Muscle layer of duodenum (tissue), 2 donors: ENCODE measurements around the gene PFN1.

ENCODE experiments used
- H3K27ac ChIP-seq: one replicate; pipeline ENCODE4 v1.7.0; 2013; ENCODE audit warnings: mild to moderate bottlenecking, low read length
- H3K27me3 ChIP-seq: one replicate; pipeline ENCODE4 v1.7.0; 2013; ENCODE audit warnings: low read depth, mild to moderate bottlenecking, control low read depth, low read length
- H3K36me3 ChIP-seq, 2 donors: one replicate each; pipeline ENCODE4 v1.7.0; 2013; ENCODE audit warnings: low read length in 2 of 2, control low read depth in 1 of 2, mild to moderate bottlenecking in 1 of 2; ENCODE audit not compliant: insufficient read depth in 2 of 2, control insufficient read depth in 1 of 2
- H3K4me1 ChIP-seq, 2 donors: one replicate each; pipeline ENCODE4 v1.7.0; 2013; ENCODE audit warnings: low read length in 2 of 2, mild to moderate bottlenecking in 2 of 2, control low read depth in 1 of 2, moderate library complexity in 1 of 2; ENCODE audit not compliant: insufficient read depth in 2 of 2, control insufficient read depth in 1 of 2
- H3K4me3 ChIP-seq, 2 donors: one replicate each; pipeline ENCODE4 v1.7.0; 2013; ENCODE audit warnings: low read length in 2 of 2, low read depth in 1 of 2, mild to moderate bottlenecking in 1 of 2
- H3K9me3 ChIP-seq, 2 donors: one replicate each; pipeline ENCODE4 v1.7.0; 2013; ENCODE audit warnings: low read length in 2 of 2, control low read depth in 1 of 2, mild to moderate bottlenecking in 1 of 2; ENCODE audit not compliant: control insufficient read depth in 1 of 2
- donor health status: healthy.

PFN1 gene

DNA sequence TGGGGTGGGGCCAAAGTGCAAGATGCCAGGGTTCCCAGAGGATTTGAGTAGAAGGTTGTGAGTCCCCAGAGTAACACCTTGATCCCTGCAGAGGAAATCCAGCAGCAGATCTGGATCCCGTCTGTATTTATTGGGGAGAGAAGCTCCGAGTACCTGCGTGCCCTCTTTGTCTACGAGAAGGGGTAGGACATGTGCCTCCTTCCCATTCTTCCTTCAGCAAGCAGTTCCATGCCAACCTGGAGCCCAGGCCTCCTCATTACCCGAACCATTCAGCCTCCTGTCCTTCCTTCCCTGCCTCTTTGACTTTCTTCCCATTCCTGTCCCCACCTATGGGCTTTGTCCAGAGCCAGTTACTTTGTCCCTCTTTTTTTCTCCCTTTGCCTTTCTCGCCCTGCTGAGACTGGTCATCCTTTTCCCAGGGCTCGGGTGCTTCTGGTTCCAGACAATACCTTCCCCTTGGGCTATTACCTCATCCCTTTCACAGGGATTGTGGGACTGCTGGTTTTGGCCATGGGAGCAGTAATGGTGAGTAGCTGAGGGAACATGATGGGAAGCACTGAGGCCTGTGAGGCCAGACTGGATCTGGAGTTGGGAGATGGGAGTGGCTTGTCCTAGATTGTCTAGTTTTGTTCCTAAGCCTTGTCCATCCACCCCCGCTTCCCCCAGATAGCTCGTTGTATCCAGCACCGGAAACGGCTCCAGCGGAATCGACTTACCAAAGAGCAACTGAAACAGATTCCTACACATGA is 5.4 kb downstream of the PFN1 start:
- H3K36me3 ChIP-seq: peaks cover 42 to 46% of the 10 kb centered on the region in 2 donors
- H3K27ac ChIP-seq: no peak overlapping the region
- no peaks in the 10 kb centered on the region for H3K27me3 ChIP-seq
- H3K9me3 ChIP-seq: no peaks in the 10 kb centered on the region
- no peak overlapping the region for H3K4me3 ChIP-seq
- peaks cover 37 to 79% of the 10 kb centered on the region in 2 donors for H3K4me1 ChIP-seq

DNA sequence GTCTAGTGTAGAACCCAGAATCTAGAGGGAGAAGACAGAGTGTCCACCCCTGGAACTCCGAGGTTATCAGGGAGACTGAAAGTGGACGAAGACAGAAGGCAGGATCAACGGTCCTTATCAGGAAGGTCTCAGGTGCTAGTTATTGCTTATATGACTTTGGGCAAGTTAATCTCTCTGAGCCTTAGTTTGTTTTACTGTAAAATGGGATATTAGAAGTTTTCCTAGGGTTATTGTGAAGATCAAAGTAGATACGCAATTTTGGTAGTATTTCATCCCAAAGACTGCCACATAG is 7.1 kb downstream of the PFN1 start:
- peaks cover 35 to 77% of the 10 kb centered on the region in 2 donors for H3K4me1 ChIP-seq
- no peaks in the 10 kb centered on the region for H3K9me3 ChIP-seq
- peaks cover 55 to 56% of the 10 kb centered on the region in 2 donors for H3K36me3 ChIP-seq
- peak overlapping the region; percentile 70 to 97 for H3K4me3 ChIP-seq
- H3K27ac ChIP-seq: peak overlapping the region; percentile 98
- no peaks in the 10 kb centered on the region for H3K27me3 ChIP-seq

DNA sequence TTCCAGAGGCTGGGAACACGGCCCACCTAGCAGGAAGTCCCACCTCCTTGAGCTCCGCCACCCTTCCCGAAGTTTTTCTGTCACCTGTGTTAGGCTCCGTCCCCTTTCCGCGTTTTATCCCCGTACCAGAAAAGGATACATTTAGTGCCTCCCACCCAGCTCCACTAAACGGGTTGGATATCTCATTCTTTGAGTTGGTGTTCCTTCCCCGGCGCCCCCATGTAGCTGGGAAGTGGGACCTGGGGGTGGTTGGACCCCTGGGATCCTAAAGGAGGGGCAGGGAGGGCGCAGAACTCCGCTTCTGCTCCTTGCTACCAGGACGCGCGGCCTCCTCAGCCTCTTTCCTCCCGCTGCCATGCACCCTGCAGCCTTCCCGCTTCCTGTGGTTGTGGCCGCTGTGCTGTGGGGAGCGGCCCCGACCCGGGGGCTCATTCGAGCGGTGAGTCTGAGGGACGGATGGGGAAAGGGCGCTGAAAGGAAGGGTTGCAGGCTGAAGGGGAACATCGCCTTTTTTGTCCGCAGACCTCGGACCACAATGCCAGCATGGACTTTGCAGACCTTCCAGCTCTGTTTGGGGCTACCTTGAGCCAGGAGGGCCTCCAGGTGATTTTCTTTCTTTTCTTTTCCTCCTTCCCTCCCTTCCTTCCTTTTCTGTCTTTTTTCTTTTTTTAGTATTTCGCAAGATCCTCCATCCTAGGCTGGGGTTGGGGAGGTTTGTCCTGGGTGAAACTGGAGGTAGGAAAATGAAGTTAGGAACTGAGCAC is 7.6 kb downstream of the PFN1 start:
- peaks cover 52 to 58% of the 10 kb centered on the region in 2 donors for H3K36me3 ChIP-seq
- H3K9me3 ChIP-seq: no peaks in the 10 kb centered on the region
- peaks cover 32 to 72% of the 10 kb centered on the region in 2 donors for H3K4me1 ChIP-seq
- no peaks in the 10 kb centered on the region for H3K27me3 ChIP-seq
- H3K4me3 ChIP-seq: peak overlapping the region; percentile 70 to 97
- peak overlapping the region; percentile 98 for H3K27ac ChIP-seq

DNA sequence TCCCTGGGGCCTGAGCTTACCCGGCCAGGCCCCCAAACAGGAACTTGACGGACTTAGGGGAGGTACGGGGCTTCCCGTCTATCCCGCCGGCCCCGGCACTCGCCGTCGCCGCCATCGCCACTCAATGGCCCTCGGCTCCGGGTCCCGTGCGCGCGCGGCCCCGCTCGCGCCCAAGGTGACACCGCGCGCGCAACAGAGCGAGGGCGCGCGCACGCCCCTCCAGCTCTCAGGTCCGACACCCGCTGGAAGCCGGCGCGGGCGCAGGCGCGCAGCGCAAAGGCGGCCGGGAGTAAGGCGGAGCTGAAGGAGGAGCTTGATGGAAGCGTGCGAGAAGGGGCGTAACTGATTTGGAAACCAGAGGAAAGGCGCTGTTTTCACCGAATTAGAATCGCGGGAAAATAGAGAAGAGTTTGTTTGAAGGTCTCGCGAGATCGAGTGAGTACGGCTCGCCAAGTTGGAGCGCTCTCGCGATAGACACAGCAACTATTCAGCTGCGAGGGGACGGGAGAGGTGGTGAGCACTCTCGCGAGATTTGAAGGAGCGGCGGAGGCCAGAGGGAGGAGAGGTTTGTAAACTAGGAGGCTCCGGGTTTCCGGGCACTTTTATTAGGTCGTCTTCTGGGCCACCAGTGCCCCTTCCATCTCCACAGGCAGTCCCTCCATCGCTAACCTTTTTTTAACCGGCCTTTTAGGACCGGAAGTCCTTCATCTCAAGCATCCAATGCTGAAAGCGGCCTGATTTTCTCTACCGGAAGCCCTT is 8.4 kb downstream of the PFN1 start, which contains the start of the genes RNF167 and SLC25A11:
RNF167 (plus strand) TSS at position 473 of the 759 bp plus-strand sequence. CDS start 642 bp downstream, outside the sequence.
SLC25A11 (minus strand) TSS at position 251 of the 759 bp plus-strand sequence; CDS start at position 115, 136 bp downstream.
- peaks cover 44 to 53% of the 10 kb centered on the region in 2 donors for H3K36me3 ChIP-seq

DNA sequence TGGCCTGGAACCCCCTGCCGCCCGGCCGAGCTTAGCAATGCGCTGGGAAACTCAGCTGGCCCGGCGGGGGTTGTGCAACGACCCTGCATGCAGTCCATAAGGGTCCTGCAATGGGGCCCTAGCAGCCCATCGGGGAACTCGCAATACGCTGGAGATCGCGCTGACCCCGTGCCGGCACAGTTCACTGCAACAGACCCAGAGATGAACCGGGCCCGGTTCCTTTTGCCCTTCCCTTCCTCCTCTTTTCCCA is 8.9 kb downstream of the PFN1 start:
- no peaks in the 10 kb centered on the region for H3K9me3 ChIP-seq
- peaks cover 20 to 62% of the 10 kb centered on the region in 2 donors for H3K4me1 ChIP-seq
- H3K36me3 ChIP-seq: peaks cover 39 to 48% of the 10 kb centered on the region in 2 donors
- peak overlapping the region; percentile 70 to 97 for H3K4me3 ChIP-seq
- peak overlapping the region; percentile 98 for H3K27ac ChIP-seq
- no peaks in the 10 kb centered on the region for H3K27me3 ChIP-seq

More for the DNA sequence above, 8.4 kb downstream of the PFN1 start, which contains the start of the genes RNF167 and SLC25A11:
- peak within 1 kb of the TSS; percentile 98 for H3K27ac ChIP-seq
- no peaks in the 10 kb centered on the region for H3K27me3 ChIP-seq
- H3K4me3 ChIP-seq: peak within 1 kb of the TSS; percentile 70 to 97
- H3K9me3 ChIP-seq: no peaks in the 10 kb centered on the region
- peaks cover 25 to 64% of the 10 kb centered on the region in 2 donors for H3K4me1 ChIP-seq

DNA sequence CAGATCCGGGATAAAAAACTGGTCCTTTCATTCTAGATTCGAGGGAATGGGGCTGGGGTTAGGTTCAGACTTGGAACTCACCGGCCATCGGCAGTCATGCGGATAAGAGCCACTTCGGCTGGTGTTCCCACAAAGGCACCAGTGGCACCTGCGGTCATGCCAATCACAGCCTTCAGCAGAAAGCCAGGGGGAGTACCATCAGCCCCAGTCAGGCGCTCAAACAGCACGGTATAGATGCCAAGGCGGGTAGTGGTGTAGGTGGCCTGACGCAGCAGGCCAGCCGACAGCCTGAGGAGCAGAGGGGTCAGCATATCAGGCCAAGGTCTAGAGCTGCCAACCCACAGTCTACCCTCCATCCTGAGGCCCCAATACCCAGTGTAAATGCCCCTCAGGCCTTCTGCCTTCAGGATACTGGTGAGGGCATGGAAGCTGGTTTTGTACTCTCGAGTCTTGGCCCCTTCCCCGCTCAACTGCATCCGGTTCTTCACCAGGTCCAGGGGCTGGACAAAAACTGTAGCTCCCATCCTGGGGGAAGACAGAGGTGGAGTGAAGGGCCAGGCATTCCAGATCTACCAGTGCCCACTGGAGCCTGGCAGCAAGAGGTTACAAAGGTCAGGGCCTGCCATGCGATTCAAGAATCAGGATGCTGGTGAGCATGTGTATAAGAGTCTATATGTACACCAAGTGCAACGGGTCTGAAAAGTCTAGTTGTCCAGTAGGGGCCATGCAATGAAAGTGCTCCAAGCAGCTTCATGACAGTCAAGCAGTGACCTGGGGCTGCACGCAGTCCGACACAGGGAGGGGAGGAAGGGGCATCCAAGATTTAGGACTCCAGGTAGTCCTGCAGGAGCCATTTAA is 9.4 kb downstream of the PFN1 start:
- H3K36me3 ChIP-seq: peaks cover 35 to 45% of the 10 kb centered on the region in 2 donors
- H3K4me3 ChIP-seq: peak overlapping the region; percentile 70 to 97
- peak overlapping the region; percentile 98 for H3K27ac ChIP-seq
- peaks cover 16 to 62% of the 10 kb centered on the region in 2 donors for H3K4me1 ChIP-seq
- H3K9me3 ChIP-seq: no peaks in the 10 kb centered on the region
- H3K27me3 ChIP-seq: no peaks in the 10 kb centered on the region

DNA sequence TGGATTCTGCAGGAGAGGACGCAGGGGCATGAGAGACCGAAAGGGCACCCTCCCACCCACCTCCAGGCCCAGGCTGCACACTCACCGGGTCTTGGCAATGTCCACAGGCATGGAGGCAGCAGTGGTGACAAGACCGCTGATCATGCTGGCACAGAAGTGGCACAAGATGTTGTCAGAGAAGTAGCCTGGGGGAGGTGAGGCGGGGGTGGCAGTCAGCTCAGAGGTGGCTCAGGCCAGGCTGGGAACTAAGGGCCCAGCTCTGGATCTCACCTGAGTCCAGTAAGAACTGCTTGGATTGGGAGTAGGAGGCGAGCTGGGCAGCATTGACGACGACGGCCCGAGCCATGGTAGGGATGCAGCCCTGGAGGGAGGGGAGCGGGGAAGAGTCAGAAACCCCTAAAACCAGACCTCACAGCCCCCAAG is 10.2 kb downstream of the PFN1 start:
- H3K4me1 ChIP-seq: peaks cover 16 to 55% of the 10 kb centered on the region in 2 donors
- H3K36me3 ChIP-seq: peaks cover 29 to 38% of the 10 kb centered on the region in 2 donors
- no peak overlapping the region for H3K27ac ChIP-seq
- peak overlapping the region in 1 of 2 donors; percentile 70 for H3K4me3 ChIP-seq
- no peaks in the 10 kb centered on the region for H3K9me3 ChIP-seq
- H3K27me3 ChIP-seq: no peaks in the 10 kb centered on the region

DNA sequence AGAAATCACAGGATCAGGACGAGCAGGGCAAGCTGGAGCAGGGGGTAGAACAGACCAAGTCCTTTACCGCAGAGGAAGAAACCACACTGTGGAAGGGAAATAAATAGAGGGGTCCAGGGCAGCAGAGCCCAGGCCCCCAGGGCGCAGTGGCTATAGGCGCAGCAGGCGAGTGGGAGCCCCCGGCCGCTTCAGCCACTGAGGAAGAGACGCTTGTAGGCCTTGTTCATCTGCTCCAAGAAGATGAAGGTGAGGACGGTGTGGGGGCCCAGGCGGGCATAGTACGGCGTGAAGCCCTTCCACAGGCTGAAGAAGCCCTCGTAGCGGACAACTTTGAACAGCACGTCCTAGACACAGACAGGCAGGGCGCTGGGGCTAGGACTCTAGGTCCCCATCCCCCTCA is 10.8 kb downstream of the PFN1 start:
- no peak overlapping the region for H3K27ac ChIP-seq

DNA sequence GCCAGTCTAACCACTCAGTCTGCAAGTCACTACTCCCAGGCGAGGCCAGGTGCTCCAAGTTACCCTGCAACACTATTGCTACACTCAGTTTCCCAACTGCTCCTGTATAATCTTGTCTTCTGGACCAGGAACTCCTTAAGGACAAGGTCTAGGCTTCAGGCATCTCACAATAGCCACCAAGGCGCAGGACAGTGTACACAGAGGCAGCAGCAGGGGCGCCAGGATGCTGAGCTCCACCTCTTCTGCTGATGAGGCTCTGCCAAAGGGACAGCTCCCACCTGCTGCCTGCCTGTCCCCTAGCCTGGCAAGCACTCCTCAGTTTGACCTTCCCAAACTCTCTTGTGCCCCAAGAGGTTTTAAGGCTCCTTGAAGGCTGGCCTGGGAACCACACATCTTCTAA is 11.9 kb downstream of the PFN1 start:
- Histone ChIP-seq H3K9me3 (no peaks in the 10 kb centered on the region), H3K4me1 (peaks cover 16 to 39% of the 10 kb centered on the region in 2 donors), H3K27me3 (no peaks in the 10 kb centered on the region), H3K4me3 (no peak overlapping the region), H3K36me3 (peaks cover 16 to 27% of the 10 kb centered on the region in 2 donors), H3K27ac (no peak overlapping the region)

More for the DNA sequence above, 10.8 kb downstream of the PFN1 start:
- no peaks in the 10 kb centered on the region for H3K9me3 ChIP-seq
- peaks cover 16 to 50% of the 10 kb centered on the region in 2 donors for H3K4me1 ChIP-seq
- peaks cover 24 to 32% of the 10 kb centered on the region in 2 donors for H3K36me3 ChIP-seq
- H3K27me3 ChIP-seq: no peaks in the 10 kb centered on the region
- H3K4me3 ChIP-seq: no peak overlapping the region

DNA sequence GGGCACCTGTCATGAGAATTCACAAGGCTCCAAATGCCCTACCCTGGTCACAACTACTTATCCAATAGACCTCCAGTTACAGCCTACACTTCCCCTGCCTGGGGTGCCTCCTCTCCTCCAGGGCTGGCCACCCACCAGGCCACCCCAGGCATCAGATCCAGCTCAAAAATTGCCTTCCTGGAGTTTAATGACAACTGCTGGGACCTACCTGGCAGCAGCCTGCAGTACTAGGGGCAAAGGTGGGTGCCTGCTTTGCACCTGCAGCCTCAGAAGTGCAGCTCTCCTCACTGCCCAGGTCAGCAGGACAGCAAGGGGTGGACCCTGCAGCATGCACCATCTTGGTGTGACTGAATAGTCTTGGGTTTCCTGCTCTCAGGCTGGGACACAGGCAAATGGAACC is 12.7 kb downstream of the PFN1 start:
- no peaks in the 10 kb centered on the region for H3K9me3 ChIP-seq
- H3K36me3 ChIP-seq: peaks cover 16 to 27% of the 10 kb centered on the region in 2 donors
- H3K27ac ChIP-seq: no peak overlapping the region
- no peaks in the 10 kb centered on the region for H3K27me3 ChIP-seq
- H3K4me1 ChIP-seq: peaks cover 11 to 31% of the 10 kb centered on the region in 2 donors
- no peak overlapping the region for H3K4me3 ChIP-seq
